GM18498 (cell line): ENCODE data around the gene ZNF563.

Experiments used
- ATAC-seq: cut with Tn5 transposase; IDR thresholded peaks from one replicate; pipeline ENCODE4 v1.9.1; 2021; ENCODE audit warnings: mild to moderate bottlenecking, moderate library complexity; ENCODE audit not compliant: unreplicated experiment

ZNF563 gene

DNA sequence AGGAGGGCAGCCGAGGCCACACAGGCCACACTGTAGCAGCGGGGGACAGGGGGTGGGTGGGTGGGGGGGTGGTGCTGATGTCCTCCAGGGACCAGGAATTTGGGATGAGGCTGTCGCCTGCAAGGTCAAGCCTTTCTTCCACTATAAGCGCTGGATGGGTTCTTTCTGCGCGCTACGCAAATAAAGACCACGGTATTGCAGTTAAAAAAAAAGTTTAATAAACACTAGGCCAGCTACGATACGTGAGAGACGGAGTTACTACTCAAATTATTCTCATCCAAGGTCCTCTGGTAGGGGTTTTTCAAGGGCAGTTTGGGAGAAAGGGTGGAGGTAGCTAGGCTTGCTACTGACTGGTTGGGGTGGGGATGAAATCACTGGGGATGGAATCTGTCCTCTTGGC, 38.2 kb downstream of the ZNF563 start:
- ATAC-seq, result peak; percentile 7

DNA sequence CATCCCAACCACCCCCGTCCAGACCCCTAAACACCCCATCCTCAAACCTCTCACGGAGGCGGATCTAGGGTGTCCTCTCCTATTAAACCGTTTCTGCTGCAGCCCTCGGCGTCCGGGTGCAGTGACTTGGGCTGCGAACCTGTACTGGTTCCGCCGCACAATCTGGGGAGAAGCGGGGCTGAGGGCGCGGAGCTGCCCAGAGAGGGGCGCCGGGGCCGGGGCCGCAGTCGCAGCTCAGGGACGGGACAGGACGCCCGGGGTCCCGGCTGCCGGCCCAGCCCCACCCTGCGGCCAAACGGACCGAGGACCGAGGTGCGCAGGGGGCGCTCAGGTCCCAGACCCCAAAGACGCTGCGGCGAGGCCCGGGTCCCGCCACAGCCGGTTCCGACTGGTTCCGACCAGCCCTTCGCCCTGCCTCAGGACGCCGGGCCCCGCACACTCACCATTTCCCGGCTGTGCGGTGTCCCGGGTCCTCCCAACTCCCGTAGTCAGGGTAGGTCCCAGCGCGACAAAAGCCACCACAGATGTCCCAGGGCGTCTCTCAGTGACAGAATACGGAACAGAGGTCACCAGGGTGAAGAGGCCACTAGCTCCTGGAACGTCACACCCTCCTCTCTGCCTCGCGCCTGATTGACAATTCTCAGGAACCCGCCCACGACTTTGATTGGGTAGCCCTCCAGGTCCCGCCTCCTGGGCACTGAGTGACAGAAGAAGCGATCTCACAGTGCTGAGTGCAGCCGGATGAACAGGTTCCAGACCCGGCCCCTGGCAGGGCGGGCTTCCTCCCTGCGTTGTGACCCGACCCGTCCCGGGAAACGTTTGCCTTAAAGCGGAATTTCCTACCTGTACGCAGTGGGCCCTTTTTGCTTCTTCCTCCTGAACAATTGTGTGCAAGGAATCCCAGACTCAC, 38.9 kb downstream of the ZNF563 start, which contains the start of gene ZNF44:
Gene ZNF44 (minus strand): TSS at position 635 of the 910 bp plus-strand sequence. CDS start 189 bp downstream, at position 446.
- ATAC-seq, result peak; percentile 92

DNA sequence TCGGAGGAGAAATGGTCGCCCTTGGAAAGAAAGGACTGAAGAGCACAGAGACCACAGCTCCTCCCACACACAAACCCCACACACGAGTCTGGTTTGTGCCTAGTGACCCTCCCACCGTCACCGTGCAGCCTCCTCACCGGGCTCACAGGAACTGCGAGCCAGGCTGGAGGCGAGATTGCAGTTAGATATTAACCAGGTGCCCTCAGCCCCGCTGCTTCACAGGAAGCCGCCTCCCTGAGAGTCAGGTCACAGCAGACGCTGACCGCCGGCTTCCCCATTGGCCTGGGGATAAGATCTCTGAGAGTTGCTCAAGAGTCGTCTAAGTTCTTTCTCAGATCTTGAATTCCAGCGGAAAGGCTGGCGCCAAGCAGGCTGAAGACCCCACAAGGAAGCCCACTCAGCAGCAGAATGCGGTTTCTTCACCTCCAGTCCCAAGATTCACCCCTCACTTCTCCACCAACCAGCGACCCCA, 39.6 kb downstream of the ZNF563 start:
- peak; percentile 53 for ATAC-seq

DNA sequence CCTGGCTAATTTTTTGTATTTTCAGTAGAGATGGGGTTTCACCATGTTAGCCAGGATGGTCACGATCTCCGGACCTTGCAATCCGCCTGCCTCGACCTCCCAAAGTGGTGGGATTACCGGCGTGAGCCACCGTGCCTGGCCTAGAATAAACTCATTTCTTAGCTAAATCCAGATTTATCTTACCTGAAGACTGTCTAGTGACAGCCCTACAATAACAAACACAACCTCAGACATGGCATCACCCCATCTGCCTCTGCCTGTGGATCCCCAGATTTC, 43.7 kb downstream of the ZNF563 start:
- no peak for ATAC-seq

DNA sequence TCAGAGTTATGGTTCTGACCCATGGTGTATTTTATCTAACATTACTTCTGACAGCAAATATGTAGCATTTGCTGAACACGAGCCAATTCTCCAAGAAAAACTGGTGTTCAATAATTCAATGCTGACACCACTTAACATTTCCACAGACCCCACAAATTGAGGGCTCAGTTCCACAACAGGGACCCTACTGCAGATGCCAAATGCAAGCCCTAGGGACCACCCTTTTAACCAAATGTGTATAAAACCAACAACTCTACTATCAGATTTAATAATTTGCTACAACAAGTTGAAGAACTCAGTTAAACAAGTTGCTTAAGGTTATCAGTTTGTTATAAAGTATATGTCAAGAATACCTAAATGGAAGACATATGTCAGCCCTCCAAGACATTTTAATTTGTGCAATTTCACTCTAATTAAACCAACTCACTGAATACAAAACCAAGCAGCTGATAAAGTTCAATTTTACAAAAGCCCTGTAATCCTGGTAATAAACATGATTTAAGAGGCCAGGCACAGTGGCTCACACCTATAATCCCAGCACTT, 45.4 kb downstream of the ZNF563 start:
- ATAC-seq, result no peak

DNA sequence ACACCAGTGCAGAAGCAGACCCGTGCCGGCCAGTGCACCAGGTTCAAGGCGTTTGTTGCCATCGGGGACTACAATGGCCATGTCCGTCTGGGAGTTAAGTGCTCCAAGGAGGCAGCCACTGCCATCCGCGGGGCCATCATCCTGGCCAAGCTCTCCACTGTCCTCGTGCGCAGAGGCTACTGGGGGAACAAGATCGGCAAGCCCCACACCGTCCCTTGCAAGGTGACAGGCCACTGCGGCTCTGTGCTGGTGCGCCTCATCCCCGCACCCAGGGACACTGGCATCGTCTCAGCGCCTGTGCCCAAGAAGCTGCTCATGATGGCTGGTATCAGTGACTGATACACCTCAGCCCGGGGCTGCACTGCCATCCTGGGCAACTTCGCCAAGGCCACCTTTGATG, 48.8 kb downstream of the ZNF563 start:
- ATAC-seq, result no peak

DNA sequence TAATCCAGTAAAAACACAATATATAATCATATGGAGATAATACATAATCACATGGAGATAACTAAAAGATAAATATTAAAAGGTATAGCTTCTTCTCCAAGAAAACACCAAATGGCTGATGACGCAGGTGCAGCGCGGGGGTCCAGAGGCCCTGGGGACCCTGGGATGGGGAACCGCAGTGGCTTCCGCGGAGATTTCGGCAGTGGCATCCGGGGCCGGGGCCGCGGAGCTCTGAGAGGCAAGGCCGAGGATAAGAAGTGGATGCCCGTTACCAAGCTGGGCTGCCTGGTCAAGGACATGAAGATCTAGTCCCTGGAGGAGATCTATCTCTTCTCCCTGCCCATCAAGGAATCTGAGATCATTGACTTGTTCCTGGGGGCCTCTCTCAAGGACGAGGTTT, 49.2 kb downstream of the ZNF563 start:
- no peak for ATAC-seq

DNA sequence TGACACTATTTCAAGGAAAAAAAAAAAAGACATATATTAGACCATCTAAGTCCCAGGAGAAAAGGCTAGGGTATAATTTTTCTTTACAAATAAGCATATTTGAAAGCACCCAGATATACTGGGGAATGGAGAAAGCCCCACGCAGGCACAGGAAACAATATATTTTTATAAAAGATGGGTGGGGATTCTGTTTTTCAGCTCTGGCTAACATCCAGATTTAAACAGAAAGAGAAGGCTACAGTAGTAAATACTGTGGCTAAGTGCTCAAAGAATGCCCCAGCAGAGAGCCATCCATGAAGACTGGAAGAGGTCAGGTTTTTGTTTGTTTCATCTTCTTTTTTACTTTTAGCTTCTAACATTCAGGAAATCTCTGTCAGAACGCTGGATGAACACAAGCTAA, 54.7 kb downstream of the ZNF563 start:
- ATAC-seq, result no peak

DNA sequence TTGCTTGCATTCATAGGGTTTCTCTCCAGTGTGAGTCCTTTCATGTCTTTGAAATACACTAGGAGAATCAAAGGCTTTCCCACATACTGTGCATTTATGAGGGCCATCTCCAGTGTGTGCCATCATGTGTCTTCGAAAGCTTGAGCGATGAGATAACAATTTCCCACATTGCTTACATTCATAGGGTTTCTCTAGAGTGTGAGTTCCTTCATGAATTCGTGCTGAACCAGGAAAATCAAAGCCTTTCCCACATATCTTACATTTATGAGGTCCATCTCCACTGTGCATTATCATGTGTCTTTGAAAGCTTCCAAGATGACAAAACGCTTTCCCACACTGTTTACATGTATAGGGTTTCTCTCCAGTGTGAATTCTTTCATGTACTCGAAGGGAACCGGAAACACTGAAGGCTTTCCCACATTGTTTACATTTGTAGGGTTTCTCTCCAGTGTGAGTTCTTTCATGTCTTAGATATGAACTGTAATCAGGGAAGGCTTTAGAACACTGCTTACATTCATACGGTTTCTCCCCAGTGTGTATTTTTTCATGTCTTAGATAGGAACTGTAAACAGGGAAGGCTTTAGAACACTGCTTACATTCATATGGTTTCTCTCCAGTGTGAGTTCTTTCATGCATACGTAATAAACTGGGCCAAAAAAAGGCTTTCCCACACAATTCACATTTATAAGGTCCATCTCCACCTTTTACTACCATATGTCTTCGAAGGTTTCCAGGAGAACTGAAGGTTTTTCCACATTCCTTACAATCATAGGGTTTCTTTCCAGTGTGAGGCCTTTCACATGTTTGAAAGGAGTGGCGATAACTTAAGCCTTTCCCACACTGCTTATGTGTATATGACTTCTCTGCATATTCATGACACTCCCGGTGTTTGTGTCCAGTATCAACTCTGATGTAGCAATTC, 60.2 kb downstream of the ZNF563 start:
- ATAC-seq, result no peak

DNA sequence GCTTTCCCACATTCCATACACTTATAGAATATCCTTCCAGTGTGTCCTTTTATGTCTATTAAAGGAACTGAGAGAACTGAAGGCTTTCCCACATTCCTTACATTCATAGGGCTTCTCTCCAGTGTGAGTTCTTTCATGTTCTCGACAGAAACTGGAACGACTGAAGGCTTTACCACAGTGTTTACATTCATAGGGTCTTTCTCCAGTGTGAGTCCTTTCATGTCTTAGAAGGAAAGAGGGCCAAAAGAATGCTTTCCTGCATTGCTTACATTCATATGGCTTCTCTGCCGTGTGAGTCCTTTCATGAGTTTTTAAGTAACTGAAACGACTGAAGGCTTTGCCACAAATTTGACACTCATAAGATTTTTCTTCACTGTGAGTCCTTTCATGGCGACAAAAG, 61.0 kb downstream of the ZNF563 start:
- no peak for ATAC-seq

DNA sequence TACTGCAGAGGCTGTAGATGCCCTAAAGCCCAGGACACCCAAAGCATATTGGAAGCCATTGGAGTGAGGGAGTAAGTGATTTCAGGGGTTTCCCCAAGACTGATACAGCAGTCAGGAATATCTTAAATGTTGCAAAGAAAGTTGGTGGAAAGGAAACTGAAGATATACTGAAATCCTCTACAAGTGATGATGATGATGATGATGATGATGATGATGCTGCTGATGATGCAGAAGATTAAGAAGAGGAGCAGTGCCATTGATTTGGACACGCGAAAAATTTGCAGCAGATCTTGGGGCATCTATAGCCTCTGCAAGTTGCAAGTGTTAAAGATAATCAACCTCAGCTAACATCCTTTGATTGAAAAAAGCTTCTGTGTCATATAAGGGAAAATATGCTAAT, 62.6 kb downstream of the ZNF563 start:
- no peak for ATAC-seq
